ENCODE measurements around the gene AGGF1.

Gene AGGF1

GRCh38 chr5:77065256-77065655 is 35.1 kb downstream of the AGGF1 start:
- TF ChIP-seq CTCF (conservative IDR thresholded peaks at IDR 0.05; ENCODE audit: low read depth, low read length), result no peak
- Histone ChIP-seq H3K4me1 (ENCODE audit: low read depth, poor library complexity, severe bottlenecking) (peaks cover 18% of the 10 kb centered on the region), H3K27me3 (ENCODE audit: insufficient read depth, low read depth) (no peaks in the 10 kb centered on the region), H3K36me3 (ENCODE audit: insufficient read depth) (0 out of 2 replicates have a peak, but pooled peaks cover 5% of the 10 kb centered on the region), H3K4me3 (IDR thresholded peaks at IDR 0.05; ENCODE audit: insufficient read depth, low read depth, low read length) (no peak overlapping the region), H3K79me2 (ENCODE audit: insufficient read depth, low read depth) (no peaks in the 10 kb centered on the region), H3K27ac (no peak overlapping the region), H2AFZ (ENCODE audit: low read depth) (no peak overlapping the region), H4K20me1 (ENCODE audit: insufficient read depth) (no peaks in the 10 kb centered on the region), H3K4me2 (no peak overlapping the region), H3K9ac (no peak overlapping the region)

GRCh38 chr5:77066184-77066583 is 36.0 kb downstream of the AGGF1 start:
- Histone ChIP-seq H3K4me1 (ENCODE audit: low read depth, poor library complexity, severe bottlenecking) (peaks cover 18% of the 10 kb centered on the region), H3K27ac (no peak overlapping the region), H4K20me1 (ENCODE audit: insufficient read depth) (no peaks in the 10 kb centered on the region), H3K4me3 (IDR thresholded peaks at IDR 0.05; ENCODE audit: insufficient read depth, low read depth, low read length) (no peak overlapping the region), H3K36me3 (ENCODE audit: insufficient read depth) (0 out of 2 replicates have a peak, but pooled peaks cover 3% of the 10 kb centered on the region), H3K9ac (no peak overlapping the region), H3K27me3 (ENCODE audit: insufficient read depth, low read depth) (no peaks in the 10 kb centered on the region), H3K79me2 (ENCODE audit: insufficient read depth, low read depth) (no peaks in the 10 kb centered on the region), H2AFZ (ENCODE audit: low read depth) (no peak overlapping the region), H3K4me2 (no peak overlapping the region)
- no peak for TF ChIP-seq CTCF (conservative IDR thresholded peaks at IDR 0.05; ENCODE audit: low read depth, low read length)

GRCh38 chr5:77066823-77067442 is 36.7 kb downstream of the AGGF1 start:
- no peaks in the 10 kb centered on the region for H3K27me3 ChIP-seq (ENCODE audit: insufficient read depth, low read depth)
- H4K20me1 ChIP-seq (ENCODE audit: insufficient read depth), result no peaks in the 10 kb centered on the region
- no peaks in the 10 kb centered on the region for H3K79me2 ChIP-seq (ENCODE audit: insufficient read depth, low read depth)
- no peak overlapping the region for H3K9ac ChIP-seq
- peaks cover 18% of the 10 kb centered on the region for H3K4me1 ChIP-seq (ENCODE audit: low read depth, poor library complexity, severe bottlenecking)
- TF ChIP-seq CTCF (conservative IDR thresholded peaks at IDR 0.05; ENCODE audit: low read depth, low read length), result no peak
- no peaks in the 10 kb centered on the region for H3K36me3 ChIP-seq (ENCODE audit: insufficient read depth)
- no peak overlapping the region for H3K4me3 ChIP-seq (IDR thresholded peaks at IDR 0.05; ENCODE audit: insufficient read depth, low read depth, low read length)
- no peak overlapping the region for H2AFZ ChIP-seq (ENCODE audit: low read depth)
- H3K27ac ChIP-seq, result no peak overlapping the region
- H3K4me2 ChIP-seq, result peak overlapping the region; percentile 44

GRCh38 chr5:77073667-77074066 is 43.5 kb downstream of the AGGF1 start:
- no peaks in the 10 kb centered on the region for H3K79me2 ChIP-seq (ENCODE audit: insufficient read depth, low read depth)
- H3K4me3 ChIP-seq (IDR thresholded peaks at IDR 0.05; ENCODE audit: insufficient read depth, low read depth, low read length), result no peak overlapping the region
- no peak for TF ChIP-seq CTCF (conservative IDR thresholded peaks at IDR 0.05; ENCODE audit: low read depth, low read length)
- no peaks in the 10 kb centered on the region for H4K20me1 ChIP-seq (ENCODE audit: insufficient read depth)
- no peak overlapping the region for H3K27ac ChIP-seq
- no peaks in the 10 kb centered on the region for H3K27me3 ChIP-seq (ENCODE audit: insufficient read depth, low read depth)
- H3K9ac ChIP-seq, result no peak overlapping the region
- H3K4me1 ChIP-seq (ENCODE audit: low read depth, poor library complexity, severe bottlenecking), result no peaks in the 10 kb centered on the region
- no peak overlapping the region for H3K4me2 ChIP-seq
- H2AFZ ChIP-seq (ENCODE audit: low read depth), result no peak overlapping the region
- no peaks in the 10 kb centered on the region for H3K36me3 ChIP-seq (ENCODE audit: insufficient read depth)
